ENCODE data around the gene PRKCZ.
A peak's percentile ranks its signal among the peaks of the same experiment; 100 is the strongest.

PRKCZ gene

DNA sequence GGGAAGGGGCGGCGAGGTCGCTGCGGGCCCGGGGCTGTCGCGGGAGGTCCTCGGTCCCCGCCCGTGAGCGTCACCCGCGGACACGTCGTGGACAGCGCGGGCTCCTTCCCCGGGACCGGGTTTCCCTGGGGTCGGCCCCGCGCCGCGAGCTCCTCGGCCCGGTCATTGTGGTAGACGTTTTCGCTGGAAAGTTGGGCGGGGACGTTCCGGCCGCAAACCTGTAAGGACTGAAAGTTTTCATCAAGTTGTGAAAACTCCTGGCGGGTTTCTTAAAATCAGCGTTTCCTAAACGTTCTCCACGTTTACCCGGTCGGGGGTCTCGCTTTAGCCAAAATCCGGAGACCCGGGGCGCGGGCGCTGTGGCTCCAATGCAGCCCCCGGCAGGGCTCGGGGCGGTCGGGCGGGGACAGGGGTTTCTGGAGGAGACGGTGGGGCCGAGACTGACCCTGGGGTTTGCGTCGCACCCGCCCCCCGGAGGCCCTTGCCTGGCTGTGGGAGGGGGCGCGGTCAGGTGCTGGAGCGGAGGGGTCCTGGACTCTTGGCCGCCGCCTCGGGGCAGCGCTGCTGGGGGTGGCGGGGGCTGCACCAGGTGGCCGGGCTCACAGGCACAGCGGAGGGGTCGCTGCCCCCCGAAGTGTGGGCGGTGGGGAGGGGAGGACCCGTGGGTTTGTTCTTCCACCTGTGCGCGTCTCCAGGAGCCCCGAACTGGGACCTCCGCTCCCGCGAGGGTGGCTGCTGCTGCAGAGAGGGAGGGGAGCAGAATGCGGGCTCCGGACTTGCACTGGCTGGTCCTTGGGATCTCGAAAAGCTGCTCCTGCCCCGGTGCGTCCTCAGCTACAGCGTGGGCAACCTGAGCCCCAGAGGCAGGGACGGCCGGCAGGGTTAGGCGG lies 827 bp downstream of the PRKCZ start:
- TF ChIP-seq, protein P1, sequence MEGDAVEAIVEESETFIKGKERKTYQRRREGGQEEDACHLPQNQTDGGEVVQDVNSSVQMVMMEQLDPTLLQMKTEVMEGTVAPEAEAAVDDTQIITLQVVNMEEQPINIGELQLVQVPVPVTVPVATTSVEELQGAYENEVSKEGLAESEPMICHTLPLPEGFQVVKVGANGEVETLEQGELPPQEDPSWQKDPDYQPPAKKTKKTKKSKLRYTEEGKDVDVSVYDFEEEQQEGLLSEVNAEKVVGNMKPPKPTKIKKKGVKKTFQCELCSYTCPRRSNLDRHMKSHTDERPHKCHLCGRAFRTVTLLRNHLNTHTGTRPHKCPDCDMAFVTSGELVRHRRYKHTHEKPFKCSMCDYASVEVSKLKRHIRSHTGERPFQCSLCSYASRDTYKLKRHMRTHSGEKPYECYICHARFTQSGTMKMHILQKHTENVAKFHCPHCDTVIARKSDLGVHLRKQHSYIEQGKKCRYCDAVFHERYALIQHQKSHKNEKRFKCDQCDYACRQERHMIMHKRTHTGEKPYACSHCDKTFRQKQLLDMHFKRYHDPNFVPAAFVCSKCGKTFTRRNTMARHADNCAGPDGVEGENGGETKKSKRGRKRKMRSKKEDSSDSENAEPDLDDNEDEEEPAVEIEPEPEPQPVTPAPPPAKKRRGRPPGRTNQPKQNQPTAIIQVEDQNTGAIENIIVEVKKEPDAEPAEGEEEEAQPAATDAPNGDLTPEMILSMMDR (IDR thresholded peaks at IDR 0.05; ENCODE audit: control insufficient read depth, extremely low read depth, insufficient read depth), result no peak
- H3K4me3 ChIP-seq (ENCODE audit: low read depth, low read length), result peak overlapping the region; percentile 80
- DNase-seq (ENCODE audit: low read depth), result no peak

DNA sequence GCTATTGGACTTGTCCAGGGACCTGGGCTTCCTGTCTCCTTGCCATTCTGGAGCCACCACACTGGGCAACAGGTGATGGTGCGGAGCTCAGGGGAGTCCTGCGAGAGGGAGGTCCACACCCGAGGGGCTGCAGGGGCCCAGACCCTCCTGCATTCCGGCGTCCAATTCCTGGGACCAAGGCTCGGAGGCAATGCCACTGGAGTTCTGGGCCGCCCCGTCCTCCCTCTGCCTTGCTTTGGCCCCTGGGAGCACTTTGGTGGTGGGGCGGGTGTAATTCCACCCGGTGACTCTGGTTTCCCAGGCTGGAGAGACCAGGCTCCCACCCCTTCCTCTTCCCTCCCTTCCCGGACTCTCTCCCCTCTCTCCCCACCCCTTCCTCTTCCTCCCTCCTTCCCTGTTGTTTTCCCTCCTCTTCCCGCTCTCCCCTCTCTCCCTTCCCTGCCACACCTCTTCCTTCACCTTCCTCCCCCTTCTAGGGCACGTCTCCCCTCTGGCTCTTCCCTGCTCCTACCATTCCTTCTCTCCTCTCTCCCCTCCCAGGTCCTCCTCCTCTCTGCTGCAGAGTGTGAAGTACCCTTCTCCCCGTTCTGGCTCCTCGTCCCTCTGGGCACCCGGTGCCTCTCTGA lies 2.0 kb downstream of the PRKCZ start:
- DNase-seq (ENCODE audit: low read depth), result no peak
- TF ChIP-seq, protein P1 (IDR thresholded peaks at IDR 0.05; ENCODE audit: control insufficient read depth, extremely low read depth, insufficient read depth), result no peak
- H3K4me3 ChIP-seq (ENCODE audit: low read depth, low read length), result no peak overlapping the region

DNA sequence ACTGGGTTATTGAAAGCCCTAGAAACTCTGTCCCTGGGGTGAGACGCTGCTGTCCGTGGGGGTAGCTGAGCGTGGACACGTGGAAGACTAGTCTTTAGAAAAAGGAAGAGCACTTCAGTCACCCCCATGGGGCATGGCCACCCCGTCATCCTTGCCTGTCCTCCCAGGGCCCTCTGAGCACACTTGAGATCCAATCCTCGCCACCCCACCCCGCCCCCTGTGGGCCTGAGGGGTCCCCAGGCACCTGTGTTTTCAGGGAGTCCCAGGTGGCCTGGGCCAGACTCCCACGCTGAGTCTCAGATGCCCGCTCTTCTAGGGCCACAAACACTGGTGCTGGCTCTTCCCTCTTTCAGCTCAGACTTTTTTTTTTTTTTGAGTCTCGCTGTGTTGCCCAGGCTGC lies 2.5 kb downstream of the PRKCZ start:
- TF ChIP-seq, protein P1 (IDR thresholded peaks at IDR 0.05; ENCODE audit: control insufficient read depth, extremely low read depth, insufficient read depth), result no peak
- DNase-seq (ENCODE audit: low read depth), result no peak
- no peak overlapping the region for H3K4me3 ChIP-seq (ENCODE audit: low read depth, low read length)

DNA sequence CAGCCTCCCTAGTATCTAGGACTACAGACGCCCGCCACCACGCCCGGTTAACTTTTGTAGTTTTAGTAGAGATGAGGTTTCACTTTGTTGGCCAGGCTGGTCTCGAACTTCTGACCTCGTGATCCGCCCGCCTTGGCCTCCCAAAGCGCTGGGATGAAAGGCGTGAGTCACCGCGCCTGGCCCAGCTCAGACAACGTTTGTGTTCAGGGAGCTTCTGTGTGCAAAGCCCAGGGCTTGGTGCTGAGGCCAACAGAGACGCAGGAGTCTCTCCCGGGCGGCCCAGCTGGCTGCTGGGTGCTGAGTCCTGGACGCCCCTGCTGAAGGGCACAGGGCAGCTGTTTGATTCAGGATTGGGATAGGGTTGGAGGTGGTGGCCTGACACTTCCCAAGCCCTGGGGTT lies 3.0 kb downstream of the PRKCZ start:
- H3K4me3 ChIP-seq (ENCODE audit: low read depth, low read length), result no peak overlapping the region
- TF ChIP-seq, protein P1 (IDR thresholded peaks at IDR 0.05; ENCODE audit: control insufficient read depth, extremely low read depth, insufficient read depth), result no peak
- no peak for DNase-seq (ENCODE audit: low read depth)

DNA sequence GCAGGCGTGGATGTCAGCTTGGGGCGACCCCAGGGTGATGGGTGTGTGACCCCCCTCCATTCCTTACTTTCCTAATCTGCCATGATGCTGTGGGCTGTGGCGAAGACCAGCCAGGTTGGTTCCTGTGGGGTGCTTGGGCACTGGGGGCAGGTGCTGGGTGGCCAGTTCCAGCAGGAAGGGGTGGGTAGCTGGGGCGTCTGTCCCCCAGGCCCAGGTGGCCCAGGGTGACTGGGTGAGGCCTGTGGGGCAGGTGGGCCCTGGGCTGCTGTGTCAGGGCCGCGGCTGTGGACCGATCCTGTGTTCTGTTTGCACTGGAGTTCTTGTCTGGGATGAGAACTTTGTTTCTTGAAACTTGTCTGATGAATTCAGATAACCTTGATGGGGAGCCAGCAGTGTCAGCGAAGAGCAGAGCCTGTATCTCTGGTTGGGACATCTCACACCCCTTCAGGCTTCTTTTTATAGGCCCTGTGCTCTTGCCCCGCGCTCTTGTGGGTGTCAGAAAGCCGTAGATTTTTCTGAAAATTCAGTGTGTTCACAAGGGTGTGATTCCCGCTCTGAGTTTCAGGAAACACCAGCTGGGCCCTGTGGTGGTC lies 3.7 kb downstream of the PRKCZ start:
- DNase-seq (ENCODE audit: low read depth), result no peak
- no peak overlapping the region for H3K4me3 ChIP-seq (ENCODE audit: low read depth, low read length)
- TF ChIP-seq, protein P1 (IDR thresholded peaks at IDR 0.05; ENCODE audit: control insufficient read depth, extremely low read depth, insufficient read depth), result no peak

DNA sequence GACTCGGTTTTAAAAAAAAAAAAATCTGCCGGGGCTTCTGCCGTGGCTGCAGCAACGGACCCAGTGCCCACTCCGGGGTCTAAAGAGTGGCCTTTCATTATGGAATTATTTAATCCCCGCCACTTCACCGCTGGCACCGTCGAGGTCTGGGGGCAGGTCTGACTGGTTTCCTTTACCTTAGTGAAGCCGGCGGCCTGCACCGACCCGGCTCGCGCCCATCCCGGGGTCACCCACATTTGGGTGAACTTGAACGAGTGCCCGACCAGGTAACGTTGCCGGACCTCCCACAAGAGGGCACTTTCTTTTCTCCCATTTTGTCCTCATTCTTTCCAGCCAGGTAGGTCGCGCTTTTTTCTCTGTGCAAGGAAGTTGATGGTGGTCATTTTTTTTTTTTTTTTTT lies 4.3 kb downstream of the PRKCZ start:
- no peak for DNase-seq (ENCODE audit: low read depth)
- TF ChIP-seq, protein P1 (IDR thresholded peaks at IDR 0.05; ENCODE audit: control insufficient read depth, extremely low read depth, insufficient read depth), result no peak
- no peak overlapping the region for H3K4me3 ChIP-seq (ENCODE audit: low read depth, low read length)

Measured in LNCaP clone FGC (cell line).